SKM-1 treated with dmso at 0.1 percent for 144 hours (cell line): ENCODE data around the gene CAVIN4.

ENCODE experiments used
- DNase-seq: peaks from one replicate; lab custom pipeline; 2025; ENCODE audit not compliant: unreplicated experiment; lab: John Stamatoyannopoulos, UW

Gene CAVIN4, protein sequence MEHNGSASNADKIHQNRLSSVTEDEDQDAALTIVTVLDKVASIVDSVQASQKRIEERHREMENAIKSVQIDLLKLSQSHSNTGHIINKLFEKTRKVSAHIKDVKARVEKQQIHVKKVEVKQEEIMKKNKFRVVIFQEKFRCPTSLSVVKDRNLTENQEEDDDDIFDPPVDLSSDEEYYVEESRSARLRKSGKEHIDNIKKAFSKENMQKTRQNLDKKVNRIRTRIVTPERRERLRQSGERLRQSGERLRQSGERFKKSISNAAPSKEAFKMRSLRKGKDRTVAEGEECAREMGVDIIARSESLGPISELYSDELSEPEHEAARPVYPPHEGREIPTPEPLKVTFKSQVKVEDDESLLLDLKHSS

GRCh38 chr9:100577776-100578448 lies at the start of gene CAVIN4:
TSS of gene CAVIN4 (plus strand) at chr9:100578079. CDS start at chr9:100578144, 65 bp downstream.
- DNase-seq, result no peak

DNA sequence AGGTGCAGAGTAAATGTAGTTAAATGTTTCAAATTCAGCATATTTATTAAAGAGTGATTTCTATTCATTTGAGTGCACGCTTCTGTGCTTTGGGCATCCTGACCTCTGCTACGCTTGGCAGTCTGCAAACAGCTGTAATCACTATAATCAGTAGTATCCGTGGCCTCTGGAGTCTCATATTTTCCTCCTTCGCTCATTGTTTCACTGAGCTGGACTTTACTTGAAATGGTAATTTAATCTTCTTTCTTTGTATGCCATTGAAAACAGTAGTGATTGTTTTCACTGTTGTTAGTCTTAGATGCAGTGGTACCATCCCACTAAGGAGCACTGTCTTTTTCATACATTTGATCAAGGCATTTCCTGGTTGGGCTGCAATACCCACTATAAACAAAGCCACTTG lies 43.5 kb upstream of the CAVIN4 start:
- DNase-seq, result no peak

GRCh38 chr9:100540327-100540726 lies 37.6 kb upstream of the CAVIN4 start:
- DNase-seq, result no peak

DNA sequence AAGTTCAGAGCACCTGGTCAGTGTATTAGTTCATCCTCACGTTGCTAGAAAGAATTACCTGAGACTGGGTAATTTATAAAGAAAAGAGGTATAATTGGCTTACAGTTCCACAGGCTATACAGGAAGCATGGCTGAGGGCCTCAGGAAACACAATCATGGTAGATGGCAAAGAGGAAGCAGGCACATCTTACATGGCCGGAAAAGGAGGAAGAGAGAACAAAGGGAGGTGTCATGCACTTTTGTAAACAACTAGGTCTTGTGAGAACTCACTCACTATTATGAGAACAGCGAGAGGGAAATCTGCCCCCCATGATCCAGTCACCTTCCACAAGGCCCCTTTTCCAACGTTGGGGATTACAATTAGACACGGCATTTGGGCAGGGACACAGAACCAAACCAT lies 28.8 kb upstream of the CAVIN4 start:
- DNase-seq, result no peak

DNA sequence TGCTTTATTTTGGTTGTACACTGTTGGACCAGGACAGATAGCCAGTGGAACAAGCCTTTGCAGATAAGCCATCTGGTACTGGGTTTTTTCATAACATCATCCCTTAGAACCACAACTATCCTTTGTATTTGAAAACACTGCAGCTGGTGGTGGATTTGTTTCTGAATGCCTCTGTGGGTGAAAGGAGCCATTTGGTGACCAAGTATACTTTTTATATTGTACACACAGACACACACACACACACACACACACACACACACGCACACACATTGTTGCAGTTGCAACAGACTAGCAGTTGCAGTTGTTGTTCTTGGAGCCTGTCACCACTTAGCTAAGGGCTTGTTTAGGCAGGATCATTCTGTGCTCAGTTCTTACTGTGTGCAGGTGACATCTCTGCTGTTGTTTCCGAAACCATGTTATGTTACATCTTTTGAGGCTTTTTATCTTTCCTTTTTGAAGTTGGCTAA lies 22.9 kb upstream of the CAVIN4 start:
- DNase-seq, result no peak

GRCh38 chr9:100555471-100555870 lies 22.4 kb upstream of the CAVIN4 start:
- DNase-seq, result no peak

DNA sequence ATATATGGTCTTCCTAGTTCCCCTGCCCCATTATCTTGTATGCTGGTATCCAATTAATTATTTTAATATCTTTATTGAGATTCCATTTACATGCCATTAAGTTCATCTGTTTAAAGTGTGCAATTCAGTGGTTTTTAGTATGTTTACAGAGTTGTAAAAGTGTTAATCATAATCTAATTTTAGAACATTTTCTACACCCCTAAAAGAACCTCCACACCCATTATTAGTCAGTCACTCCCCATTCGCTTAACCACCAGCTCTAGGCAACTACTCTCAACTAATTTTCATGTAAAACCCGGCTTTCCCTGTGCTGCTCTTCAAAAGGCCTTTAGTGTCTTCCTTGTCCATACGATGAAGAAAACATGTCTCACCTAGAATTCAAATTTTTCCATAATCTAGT lies 20.8 kb upstream of the CAVIN4 start:
- DNase-seq, result no peak

- no peak for DNase-seq
Observed at GRCh38 chr9:100561256-100561655, 16.6 kb upstream of the CAVIN4 start.

DNA sequence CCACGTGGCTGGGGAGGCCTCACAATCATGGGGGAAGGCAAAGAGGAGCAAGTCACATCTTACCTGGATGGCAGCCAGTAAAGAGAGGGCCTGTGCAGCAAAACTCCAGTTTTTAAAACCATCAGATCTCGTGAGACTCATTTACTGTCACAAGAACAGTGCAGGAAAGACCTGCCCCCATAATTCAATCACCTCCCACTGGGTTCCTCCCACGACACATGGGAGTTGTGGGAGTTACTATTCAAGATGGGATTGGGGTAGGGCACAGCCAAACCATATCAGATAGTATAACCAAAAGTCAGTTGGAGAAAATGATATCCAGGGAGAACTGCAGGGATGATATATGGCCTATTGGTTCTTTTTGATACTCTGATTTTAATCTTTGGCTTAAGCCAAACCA lies 10.0 kb upstream of the CAVIN4 start:
- DNase-seq, result no peak

DNA sequence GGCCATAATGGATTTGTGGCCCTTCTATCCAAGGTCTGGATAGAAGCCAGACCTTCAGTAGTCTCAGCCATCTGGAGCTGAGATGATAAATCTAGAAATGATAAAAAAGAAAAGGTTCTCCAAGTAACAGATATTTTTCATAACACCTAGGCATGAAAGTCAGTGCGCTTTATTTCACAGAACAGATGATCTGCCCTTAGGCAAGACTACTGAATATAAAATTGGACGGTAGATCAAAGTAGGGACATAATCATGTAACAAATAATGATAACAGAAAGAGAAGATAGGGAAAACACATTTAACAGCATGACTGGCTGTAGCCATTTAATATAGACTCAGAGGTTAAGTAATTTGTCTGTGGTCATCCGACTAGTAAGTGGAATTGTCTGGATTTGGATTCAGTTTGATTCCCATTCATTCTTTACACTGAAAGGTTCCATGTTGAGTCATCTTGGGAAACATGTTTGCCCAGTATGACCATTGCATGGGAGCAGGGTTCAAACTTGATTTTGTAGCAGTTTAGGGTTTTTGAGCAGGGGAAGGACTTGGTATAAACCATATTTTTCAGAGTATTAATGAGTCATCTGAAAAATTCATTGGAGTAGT lies 4.1 kb upstream of the CAVIN4 start:
- no peak for DNase-seq

GRCh38 chr9:100575006-100575405 lies 2.9 kb upstream of the CAVIN4 start:
- no peak for DNase-seq

GRCh38 chr9:100575765-100576386 lies 2.0 kb upstream of the CAVIN4 start:
- no peak for DNase-seq

DNA sequence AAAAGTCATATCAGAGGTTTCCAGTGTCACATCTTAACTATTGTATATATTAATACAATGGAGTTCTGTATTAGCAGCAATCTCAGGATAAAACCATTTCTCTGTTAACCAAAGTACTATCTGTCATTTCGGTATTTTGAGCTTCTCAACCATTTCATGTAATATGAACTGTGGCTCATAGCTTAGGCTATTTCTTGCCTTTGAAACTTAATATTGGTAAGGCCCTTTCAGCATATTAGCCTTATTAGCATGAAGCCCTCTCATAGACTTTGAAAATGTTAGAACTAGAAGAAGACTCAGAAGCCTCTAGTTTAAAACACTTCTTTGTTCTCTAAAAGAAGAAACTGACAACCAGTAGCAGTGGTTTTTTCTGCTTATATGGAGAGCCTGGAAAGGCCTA lies 731 bp downstream of the CAVIN4 start:
- DNase-seq, result no peak

- no peak for DNase-seq
Observed at GRCh38 chr9:100579665-100580064, 1.8 kb downstream of the CAVIN4 start.

- no peak for DNase-seq
Observed at GRCh38 chr9:100580257-100580656, 2.4 kb downstream of the CAVIN4 start.

- no peak for DNase-seq
Observed at GRCh38 chr9:100581081-100581480, 3.2 kb downstream of the CAVIN4 start.

DNA sequence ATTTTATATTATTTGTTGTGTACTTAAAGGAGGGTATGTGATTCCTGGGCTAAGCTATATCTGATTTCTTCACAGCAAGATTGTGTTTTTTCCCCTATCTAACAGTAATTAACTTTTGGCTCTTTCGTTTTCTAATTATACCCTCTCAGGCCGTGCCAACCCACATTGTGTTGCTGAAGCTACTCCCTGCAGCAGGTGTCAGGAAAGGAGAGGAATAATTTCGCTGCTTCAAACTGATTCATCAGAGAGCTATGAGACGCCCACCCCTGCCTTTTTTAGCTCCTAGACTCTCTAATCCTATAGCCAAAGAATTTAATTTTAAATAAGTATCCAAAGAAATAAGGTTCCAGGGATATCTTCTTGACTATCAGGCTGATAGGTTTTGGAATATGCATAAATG lies 3.8 kb downstream of the CAVIN4 start:
- DNase-seq, result no peak

DNA sequence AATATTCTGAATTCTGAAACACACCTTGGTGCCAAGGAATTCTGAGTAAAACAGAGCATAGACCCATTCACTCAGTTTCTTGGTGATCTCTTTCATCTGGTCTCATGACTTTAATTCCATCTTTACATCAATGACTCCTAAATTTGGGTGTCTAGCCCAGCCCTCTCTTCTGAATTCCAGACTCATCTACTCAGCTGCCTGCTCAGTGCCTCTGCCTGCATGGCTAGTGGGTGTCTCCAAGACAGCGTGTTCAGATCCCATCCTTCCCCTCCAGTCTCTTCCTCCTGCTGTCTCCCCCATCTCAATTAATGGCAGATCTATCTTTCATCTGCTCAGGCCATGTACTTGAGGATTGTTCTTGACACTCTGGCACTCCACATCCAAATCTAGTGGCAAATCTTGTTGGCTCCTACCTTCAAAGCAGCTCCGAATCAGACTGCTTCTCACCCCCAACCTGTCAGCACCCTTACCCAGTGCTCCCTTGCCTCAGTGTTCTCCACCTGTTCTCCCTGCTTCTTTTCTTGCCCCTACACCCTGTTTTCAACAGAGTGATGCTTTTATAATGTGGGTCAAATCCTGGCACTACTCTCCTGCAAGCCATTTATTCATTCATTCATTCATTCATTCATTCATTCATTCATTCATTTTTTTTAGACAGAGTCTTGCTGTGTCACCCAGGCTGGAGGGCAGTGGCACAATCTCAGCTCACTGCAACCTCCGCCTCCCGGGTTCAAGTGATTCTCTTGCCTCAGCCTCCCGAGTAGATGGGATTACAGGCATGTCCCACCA lies 5.3 kb downstream of the CAVIN4 start:
- no peak for DNase-seq

GRCh38 chr9:100584951-100585350 lies 7.1 kb downstream of the CAVIN4 start:
- no peak for DNase-seq

GRCh38 chr9:100586093-100586492 lies 8.2 kb downstream of the CAVIN4 start:
- DNase-seq, result no peak

- no peak for DNase-seq
Observed at GRCh38 chr9:100587375-100587774, 9.5 kb downstream of the CAVIN4 start.
